ENCODE data around the gene RNF224. TPM values are rescaled to one million over a fixed set of nuclear protein-coding genes. Genes with fewer than 3 reads are reported as not detected.
"Not testable (repeated sequence)": the region's sequence is repeated elsewhere in the genome, so short reads cannot be mapped to it uniquely, and the experiment has no call there.

RNF224 gene
- total RNA-seq, 1 donor: not detected

DNA sequence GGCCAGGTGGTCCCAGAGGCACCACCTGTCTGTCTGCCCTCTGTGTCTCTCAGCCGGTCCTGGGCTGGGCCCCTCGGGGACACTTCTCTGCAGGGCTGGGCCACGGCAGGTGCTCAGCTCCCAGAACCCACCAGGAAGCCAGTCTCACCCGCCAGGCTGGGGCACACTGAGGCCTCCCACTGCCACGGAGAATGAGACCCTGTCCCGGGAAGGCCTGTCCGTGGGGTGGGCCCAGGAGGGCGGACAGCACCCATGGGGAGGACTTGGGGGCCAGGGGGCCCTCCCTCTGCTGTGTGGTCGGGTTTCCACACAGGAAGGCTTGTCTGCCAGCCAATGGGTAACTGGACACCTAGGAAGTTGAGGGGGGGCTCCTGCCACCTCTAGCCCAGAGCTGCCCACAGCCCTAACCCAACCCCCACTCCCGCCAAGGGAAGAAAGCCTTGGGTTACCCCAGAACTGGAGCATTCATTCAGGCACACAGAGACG lies 9.7 kb downstream of the RNF224 start:
- DNase-seq (ENCODE audit: low read depth in 2 of 3, low spot score in 2 of 3): no peak

DNA sequence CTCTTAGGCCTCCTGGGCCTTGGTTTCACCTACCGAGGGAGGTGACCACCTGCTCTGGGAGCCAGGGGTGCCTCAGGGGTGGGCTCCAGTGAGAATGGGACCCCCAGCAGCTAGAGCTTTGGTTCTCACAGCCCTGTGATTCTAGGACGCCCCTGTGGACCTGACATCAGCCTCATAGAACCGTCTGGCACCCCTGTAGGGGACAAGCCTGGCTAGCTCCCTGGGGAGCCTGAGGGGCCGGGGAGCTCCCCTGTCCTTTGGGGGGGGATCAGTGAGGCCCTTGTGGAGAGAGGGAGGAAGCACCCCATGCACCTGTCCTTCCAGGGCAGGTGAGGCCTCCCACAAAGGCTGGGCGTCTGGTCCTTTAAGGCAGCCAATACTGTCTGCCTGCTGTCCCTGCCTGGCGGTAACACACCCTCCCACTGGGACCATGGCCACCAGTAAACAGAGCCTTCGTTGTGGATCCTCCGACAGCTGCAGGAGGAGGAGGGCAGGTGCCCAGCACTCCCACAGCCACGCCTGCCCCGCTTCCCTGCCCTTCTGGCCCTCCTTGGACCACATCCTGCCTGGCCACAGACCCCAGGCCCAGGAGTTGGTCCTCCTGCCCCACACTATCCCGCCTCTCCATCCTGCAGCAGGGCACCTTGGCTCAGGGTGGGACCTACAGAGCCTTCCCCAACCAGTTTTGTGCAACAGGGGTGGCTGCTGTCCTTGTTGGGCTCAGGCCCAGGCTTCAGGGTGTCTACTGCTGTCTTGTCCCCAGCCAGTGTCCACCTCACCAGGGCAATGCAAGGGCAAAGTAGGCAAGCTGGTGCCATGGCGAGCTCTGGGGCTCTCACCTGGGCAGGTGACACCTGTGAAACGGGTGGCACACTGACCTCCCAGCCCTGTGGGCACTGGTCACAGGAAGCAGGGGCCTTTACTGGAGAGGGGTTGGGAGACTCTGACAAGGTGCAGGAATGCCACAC lies 10.7 kb downstream of the RNF224 start:
- DNase-seq (ENCODE audit: low read depth in 2 of 3, low spot score in 2 of 3): no peak

DNA sequence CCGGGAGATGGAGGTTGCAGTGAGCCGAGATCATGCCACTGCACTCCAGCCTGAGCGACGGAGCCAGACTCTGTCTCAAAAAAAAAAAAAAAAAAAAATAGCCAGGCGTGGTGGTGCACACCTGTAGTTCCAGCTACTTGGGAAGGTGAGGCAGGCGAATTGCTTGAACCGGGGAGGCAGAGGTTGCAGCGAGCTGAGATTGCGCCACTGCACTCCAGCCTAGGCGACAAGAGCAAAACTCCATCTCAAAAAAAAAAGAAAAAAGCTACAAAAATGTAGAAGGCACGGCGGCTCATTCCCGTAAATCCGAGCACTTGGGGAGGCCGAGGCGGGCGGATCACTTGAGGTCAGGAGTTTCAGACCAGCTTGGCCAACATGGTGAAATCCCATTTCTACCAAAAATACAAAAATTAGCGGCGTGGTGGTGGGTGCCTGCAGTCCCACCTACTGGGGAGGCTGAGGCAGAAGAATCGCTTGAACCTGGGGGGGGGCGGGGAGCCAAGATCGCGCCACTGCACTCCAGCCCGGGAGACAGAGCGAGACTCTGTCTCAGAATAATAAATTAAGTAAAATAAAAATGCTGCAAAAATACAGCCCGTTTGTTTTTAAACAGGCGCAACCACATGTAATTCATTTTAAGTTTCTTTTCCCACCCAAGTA lies 12.4 kb downstream of the RNF224 start:
- DNase-seq (ENCODE audit: low read depth in 2 of 3, low spot score in 2 of 3): not testable (repeated sequence)

DNA sequence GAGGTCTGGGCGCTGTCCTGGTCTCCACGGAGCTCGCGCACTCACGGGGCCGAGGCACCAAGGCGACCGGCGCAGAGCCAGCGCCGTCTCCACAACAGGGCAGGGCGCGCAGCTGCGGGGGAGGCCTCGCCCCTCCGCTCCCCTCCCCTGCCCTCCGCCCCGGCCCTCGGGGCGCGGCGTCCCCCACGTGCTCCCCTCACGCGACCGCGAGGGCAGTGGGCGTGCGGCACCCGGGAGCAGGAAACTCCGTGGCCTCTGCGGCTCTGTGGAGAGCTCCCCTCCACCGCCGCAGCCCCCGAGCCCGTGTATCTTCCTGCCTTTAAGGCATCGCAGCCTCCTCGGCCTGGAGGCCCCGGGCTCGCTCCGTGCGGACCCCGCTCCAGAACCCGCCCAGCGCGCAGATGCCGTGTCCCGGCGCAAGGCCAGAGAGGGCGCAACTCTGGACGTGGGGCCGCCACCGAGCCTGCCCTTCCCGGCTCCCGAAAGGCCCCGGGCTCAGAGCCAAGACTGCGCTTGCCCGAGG lies 13.1 kb downstream of the RNF224 start:
- peak; percentile 50 to 85 (median 83) for DNase-seq (ENCODE audit: low read depth in 2 of 3, low spot score in 2 of 3)

DNA sequence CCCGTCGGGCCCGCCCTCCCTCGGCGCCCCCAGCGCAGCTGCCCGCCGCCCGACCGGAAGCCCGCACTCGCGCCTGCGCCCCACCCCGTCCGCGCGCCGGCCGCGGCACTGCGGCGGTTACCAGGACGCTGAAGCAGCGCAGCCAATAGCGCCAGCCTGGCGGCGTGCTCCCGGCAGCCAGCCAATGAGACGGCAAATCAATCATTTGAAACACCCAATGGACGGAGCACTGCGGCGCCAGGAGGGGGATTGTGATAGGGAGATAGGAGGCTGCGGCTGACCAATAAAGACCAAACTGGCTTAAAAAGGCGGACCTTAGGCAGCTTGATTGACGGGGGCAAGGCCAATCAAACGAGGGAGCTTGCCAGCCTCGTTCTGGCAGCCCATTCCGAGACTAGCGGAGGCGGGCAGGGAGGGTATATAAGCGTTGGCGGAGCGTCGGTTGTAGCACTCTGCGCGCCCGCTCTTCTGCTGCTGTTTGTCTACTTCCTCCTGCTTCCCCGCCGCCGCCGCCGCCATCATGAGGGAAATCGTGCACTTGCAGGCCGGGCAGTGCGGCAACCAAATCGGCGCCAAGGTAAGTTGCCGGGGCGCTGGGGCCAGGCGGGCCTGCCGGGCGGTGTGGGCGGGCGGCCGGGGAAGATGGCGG lies 13.7 kb downstream of the RNF224 start, which contains the start of gene TUBB4B:
Gene TUBB4B (plus strand): TSS at position 447 of the 649 bp plus-strand sequence. CDS start 74 bp downstream, at position 521.
- peak; percentile 99 to 100 (median 100) for DNase-seq (ENCODE audit: low read depth in 2 of 3, low spot score in 2 of 3)

DNA sequence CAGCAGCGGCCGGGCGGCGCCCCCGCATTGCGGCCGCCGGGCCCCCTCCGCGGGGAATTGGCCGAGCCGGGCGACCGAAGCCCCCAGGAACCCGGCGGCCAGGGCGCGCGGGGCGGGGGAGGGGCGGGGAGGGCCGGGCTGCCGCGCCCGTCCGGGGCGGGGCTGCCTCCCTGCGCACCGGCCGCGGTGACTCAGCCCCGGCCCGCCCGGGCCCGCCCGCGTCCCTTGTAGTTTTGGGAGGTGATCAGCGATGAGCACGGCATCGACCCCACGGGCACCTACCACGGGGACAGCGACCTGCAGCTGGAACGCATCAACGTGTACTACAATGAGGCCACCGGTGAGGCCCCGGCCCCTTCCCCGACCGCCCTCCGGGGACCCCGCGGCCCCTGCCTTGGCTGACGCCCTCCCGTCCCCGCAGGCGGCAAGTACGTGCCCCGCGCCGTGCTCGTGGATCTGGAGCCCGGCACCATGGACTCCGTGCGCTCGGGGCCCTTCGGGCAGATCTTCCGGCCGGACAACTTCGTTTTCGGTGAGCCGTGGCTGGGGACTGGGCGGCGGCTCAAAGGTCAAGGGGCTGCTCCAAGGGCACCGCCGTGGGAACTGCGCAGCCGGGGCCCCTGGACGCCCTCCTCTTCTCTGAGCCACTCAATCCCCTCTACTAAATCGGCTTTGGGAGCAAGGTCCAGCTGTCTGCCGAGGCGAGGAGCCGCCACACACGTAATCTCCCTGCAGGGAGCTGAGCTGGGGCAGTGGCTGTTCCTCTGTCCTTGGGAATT lies 14.4 kb downstream of the RNF224 start:
- peak in 2 of 3 donors; percentile 46 to 63 for DNase-seq (ENCODE audit: low read depth in 2 of 3, low spot score in 2 of 3)

DNA sequence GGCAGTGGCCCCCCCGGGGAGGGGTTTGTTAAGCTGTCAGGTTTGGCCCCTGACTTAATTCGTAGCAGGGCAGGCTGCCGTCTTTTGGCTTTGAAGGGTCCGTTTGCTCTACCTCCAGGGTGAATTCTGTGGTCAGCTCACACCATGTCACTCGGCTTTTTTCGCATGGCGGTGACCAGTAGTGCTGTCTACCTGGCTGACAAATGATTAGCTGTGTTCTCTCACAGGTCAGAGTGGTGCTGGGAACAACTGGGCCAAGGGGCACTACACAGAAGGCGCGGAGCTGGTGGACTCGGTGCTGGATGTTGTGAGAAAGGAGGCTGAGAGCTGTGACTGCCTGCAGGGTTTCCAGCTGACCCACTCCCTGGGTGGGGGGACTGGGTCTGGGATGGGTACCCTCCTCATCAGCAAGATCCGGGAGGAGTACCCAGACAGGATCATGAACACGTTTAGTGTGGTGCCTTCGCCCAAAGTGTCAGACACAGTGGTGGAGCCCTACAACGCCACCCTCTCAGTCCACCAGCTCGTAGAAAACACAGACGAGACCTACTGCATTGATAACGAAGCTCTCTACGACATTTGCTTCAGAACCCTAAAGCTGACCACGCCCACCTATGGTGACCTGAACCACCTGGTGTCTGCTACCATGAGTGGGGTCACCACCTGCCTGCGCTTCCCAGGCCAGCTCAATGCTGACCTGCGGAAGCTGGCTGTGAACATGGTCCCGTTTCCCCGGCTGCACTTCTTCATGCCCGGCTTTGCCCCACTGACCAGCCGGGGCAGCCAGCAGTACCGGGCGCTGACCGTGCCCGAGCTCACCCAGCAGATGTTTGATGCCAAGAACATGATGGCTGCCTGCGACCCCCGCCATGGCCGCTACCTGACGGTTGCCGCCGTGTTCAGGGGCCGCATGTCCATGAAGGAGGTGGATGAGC lies 15.2 kb downstream of the RNF224 start:
- DNase-seq (ENCODE audit: low read depth in 2 of 3, low spot score in 2 of 3): no peak

DNA sequence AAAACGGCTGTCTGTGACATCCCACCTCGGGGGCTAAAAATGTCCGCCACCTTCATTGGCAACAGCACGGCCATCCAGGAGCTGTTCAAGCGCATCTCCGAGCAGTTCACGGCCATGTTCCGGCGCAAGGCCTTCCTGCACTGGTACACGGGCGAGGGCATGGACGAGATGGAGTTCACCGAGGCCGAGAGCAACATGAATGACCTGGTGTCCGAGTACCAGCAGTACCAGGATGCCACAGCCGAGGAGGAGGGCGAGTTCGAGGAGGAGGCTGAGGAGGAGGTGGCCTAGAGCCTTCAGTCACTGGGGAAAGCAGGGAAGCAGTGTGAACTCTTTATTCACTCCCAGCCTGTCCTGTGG lies 15.9 kb downstream of the RNF224 start:
- DNase-seq (ENCODE audit: low read depth in 2 of 3, low spot score in 2 of 3): not testable (repeated sequence)

DNA sequence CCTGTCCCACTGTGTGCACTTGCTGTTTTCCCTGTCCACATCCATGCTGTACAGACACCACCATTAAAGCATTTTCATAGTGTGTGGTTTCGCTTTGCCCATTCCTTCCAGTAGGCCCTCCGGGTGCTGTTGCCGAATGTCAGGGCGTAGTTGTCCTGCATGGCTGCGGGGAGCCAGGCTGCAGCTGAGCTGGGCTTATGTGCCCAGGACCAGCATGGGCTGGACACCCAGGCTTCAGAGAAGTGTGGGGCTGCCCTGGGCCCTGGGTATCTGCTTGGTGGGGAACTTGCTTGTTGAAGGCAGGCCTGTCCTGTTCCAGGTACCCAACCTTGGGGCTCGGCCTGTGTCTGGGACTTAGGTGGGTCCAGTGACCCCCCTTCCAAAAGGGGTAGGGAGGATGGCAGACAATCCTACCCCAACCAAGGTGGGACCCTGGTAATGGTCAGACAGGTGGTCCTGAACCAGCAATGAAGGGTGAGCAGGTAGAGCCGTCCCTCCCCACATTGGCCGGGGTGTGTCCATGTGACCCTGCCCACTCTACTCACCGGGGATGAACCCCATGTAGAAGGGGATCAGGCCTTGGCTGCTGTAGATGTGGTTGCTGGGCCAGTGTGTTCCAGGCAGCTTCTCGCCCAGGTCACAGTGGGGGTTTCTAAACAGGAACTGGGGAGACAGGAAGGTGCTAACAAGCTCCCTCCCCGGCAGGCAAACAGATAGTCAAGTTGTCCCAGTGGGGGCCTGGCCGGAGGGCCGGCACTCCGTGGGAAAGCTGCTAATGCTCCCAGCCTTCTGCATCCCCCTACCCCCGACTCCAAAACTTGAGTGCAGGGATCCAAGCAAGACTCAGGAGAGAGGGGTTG lies 16.6 kb downstream of the RNF224 start:
- no peak for DNase-seq (ENCODE audit: low read depth in 2 of 3, low spot score in 2 of 3)

DNA sequence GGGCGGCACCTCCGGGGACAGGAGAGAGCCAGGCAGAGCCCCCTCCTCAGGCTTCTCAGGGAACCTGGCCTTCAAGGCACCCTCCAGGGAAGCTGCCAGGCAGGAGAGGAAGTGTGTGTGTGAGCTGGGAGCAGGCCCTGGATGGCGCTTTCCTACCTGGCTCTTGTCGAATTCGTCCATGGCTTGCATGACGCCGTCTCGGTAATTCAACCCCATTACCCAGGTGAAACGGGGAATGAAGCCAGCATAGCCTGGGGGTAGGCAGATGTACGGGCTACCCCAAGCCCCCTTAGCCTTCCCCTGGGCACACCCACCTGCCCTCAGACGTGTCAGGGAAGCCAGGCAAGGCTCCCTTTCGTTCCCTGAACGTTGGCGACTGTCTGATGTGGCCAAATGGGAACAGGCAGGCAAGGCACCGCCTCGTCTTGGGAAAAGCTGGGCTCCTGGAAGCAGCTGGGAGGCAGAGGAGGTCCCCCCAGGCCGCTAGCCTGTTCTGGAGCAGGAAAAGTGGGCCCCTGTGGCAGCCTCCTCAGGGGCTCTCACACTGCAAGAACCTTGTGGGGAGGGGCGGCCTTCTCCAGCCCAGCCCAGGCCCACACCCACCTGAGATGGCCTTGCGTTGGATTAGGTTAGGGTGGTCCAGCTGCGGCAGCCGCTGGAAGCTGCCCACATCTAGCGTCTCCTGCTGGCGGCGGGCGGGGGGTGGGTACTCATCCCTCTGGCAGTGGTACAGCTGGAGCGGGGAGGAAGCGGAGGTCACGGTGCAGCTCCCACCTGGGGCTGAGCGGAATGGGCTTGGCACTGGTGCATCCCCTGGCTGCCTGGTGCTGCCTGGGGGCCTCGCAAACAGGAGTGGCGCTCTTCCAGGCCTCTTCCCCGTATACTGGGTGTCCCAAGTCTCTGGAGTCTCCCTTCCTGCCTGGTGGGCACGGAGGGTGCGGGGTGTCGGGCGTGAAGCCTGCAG lies 17.5 kb downstream of the RNF224 start:
- no peak for DNase-seq (ENCODE audit: low read depth in 2 of 3, low spot score in 2 of 3)

DNA sequence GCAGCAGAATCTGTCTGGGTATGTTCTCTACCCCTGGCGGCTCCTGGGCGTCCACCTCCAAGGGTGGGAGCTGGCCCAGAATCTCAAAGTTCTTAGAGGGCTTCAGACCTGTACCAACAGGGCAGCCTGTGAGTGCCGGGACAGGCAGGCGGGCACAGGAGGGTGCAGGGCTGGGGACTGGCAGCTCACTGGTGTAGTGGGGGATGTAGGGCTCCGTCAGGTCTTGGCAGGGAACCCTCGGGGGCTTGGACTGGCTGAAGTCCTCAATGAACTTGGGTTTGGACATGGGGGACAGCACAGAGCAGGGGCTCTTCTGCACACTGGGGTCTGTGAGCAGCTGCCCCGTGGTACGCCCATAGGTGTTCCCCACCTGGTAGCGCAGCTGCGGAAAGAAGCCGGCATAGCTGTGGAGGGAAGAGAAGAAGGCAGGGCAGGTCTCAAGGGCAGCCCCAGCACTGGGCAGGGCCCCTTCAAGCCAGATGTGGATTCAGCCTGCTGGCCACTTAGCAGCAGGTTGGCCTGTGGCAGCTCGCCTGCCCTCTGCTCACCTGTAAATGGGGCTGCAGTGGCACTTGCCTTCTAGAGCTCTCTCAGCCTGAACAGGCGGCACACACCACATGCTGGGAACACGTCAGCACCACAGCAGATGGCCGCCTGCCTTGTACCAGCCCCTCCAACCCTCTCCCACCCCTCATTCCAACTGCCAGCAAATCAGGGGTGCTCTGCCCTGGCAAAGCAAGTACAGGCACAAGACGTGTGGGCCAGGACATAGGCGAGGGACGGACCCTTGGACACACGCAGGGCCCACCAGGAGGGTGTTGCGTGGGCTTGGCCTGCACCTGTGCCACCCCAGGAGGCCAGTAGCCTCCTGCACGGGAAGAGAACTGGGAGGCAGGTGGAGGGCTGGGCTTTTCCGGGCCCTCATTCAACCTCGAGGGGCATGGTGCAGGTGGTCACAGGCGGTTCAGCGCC lies 18.4 kb downstream of the RNF224 start:
- DNase-seq (ENCODE audit: low read depth in 2 of 3, low spot score in 2 of 3): no peak

DNA sequence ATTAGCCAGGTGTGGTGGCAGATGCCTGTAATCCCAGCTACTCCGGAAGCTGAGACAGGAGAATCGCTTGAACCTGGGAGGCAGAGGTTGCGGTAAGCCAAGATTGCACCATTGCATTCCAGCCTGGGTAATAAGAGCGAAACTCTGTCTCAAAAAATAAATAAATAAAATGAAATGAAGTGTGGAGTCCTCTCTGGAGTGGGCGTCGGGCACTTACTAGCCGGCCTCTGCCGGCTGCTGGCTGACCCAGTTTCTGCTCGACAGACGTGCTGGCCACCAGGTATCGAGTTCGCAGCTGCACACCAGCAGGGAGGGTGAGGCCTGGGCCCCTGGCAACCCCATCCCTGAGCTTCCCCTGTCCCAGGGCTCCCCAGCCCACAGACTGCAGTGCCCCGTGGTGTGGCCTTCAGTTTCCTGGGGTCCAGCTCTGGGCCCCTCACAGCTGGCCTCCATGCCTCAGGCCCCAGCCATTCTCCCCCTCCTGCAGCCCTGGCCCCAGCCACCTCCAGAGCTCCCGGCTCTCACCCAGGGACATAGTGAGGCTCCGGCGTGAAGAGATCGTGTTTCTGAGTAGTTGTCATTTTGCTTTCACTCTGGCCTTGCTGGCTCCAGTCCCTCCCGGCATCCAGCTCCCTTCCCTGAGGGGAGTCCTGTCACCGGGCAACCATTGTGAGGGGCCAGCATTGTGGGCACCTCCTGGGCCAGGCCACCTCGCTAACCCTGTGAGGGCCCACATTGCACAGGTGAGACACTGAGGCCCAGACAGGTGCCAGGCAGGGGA lies 20.0 kb downstream of the RNF224 start:
- DNase-seq (ENCODE audit: low read depth in 2 of 3, low spot score in 2 of 3): no peak

DNA sequence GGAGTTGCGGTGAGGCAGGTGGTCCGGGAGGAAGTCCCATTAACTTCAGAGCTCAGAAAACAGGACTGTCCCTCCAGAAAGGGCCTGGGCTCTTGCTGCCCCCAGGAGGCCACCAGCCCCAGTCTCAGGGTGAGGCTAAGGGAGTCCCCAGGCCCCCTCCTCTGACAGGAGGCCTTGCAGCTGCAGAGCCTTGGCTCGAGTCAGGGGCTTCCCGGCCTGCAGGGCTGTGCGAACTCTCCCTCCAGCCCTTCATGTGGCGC lies 20.5 kb downstream of the RNF224 start:
- DNase-seq (ENCODE audit: low read depth in 2 of 3, low spot score in 2 of 3): no peak

DNA sequence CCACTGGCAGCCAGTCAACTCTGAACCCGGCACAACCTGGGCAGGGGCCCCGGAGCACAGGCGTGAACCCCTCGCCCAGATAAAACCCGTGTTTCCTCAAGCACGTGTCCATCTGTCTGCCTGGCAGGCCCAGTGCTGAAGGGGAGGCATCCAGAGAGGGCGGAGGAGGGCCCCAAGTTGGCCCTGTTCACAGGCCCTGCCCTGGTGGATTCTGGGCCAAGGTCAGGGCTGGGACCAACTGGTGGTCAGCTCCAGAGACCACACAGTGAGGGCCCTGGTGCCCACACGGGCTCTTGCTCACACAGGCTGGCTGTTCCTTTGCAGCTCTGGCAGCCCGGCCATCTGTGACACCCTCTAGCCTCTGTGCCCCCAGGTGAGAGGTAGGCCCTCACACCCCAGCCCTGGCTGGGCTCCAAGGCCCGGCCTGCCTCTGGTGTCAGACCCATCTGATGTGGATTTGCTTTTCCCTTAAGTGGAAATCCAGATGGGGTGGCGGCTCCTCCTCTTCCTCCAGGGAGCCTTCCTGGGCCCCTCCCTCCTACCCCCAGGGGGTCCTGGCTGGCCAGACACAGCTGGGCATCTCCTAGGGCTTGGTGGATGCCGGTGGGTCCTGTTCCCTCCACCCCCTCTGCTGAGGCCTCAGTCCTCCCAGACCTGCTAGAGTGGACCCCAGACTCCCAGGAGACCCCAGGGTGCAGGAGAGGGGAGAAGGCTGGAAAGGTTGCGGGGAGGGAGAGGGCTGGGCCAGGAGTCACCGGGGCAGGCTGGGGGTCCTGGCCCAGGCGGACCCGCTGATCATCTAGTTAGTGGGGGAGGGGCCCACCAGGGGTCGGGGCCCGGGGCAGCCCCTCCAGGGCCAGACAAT lies 23.3 kb downstream of the RNF224 start:
- DNase-seq (ENCODE audit: low read depth in 2 of 3, low spot score in 2 of 3): no peak

DNA sequence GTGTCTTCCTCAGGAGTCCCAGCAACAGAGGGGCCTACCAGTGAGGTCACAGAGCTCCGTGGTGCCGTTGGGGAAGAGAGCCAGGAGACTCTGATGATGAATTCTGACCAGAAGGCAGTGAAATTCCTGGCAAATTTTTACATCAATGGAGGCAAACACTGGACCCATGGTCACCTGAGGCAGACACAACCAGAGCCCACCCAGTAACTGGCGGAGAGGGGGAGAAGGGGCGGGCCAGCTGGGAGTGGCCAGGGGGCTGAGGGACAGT lies 23.8 kb downstream of the RNF224 start, which contains the start of gene STPG3:
Gene STPG3 (plus strand): TSS at position 93 of the 268 bp plus-strand sequence. CDS start 1 bp downstream, at position 94.
- no peak for DNase-seq (ENCODE audit: low read depth in 2 of 3, low spot score in 2 of 3)

Data from hematopoietic multipotent progenitor cell (in vitro differentiated cells).